ENCODE results near the gene SPACA4.

SPACA4 gene

DNA sequence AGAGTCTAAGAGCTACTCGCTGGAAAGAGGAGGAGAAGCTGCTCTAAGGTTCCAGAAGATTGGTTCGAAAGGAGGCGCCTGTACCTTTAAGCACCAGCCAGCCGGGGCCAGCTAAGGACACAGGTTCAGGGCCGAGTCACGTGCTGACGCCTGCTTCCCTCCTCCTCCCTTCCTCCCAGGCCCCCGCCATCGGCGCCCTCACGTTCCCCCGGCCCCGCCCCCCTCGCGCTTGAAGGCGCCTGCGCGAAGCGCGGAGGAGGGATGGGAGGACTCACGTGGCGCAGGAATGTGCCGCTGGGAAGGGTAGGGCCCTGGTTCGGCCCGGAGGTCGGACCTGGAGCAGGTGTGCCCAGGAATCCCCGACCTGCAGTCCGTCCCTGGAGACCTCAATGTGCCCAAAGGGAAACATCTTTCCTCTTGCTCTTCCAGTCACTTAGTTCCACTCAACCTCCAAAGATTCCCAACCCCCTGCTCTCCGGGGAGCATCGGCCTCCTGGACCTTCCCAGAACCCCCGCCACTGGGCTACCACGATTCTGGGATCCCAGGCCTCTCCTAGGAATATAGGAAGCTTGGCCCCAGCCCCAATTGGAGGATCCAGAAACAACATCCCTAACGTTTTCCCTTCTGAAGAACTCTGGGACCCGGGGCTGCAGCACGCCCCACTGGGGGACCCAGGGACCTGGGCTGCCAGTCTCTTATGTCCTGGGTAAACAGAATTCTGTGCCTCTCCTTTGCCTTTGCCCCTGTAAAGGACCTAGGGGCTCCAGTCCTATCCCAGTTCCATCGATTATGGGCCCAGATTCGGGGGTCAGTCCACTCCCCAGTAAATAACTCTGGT, 28.1 kb downstream of the SPACA4 start:
- peak; percentile 91 to 97 (median 94) for DNase-seq

DNA sequence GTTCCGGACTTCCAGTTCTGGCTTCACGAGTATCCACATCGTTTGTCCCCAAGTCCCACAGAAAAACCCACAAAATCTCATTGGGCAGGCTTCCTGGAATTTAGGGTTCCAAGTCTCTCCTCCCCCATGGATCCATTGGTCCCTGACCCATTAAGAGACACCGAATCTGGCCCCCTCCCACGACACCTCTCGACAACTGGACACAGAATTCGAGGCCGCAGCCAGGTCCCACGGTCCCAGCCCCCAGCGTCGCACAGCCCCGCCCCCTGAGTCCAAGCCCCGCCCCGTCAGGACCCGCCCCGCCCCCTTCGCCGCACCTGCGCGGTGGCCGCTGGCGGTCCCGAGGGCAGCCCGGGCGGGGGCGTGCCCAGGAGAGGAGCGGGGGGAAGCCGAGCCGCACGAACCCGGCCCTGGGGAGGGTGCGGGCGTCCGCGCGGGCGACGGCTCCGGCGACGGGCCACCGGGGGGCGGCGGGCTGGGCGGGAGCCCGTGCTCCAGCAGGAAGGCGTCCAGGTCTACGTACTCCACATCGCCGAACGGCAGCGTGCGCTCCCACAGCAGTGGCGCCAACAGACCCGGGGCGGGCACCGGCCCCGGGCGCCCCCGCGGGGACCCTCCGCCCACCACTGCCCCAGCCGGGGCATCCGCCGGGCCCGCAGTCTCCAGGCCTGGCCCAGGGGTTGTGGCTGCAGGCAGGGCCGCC, 28.9 kb downstream of the SPACA4 start:
- peak; percentile 77 to 94 (median 86) for DNase-seq

DNA sequence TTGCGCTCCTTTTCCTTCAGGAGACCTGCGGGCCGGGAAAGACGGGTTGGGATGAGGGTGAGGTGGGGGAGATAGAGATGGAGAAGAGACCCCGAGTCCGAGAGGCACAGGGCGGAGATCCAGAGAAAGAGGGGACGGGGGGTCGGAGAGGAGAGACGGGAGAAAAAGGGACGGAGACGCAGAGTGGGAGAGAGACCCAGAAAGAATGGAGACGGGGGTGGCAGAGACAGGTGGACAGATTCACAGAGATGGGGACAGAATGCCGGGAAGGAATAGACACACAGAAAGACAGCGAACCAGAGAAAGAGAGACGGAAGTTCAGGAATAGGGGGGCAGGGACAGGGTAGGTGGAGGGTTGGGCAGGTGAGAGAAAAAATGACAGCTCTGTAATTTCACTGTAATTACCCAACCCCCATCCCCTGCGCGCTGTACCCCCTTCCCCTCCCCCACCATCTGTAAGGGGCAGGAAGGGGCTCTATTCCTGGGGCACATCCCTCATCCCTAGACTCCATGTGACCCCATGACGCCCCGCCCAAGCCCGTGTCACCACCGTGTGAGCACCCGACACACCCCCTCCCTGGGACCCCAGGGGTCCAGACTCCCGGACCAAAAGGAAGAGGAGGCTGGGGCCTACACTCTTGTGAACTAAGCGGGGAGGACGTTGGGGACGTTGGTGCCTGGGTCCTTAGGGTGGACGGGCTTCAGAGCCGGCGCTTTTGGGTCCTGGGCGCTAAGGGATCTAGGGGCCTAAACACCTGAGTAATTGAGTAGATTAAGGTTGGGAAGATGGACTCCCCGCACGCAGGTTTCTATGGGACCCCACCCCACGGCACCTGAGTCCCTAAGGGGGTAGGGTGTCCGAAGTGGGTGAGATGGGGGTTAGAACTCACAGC, 29.7 kb downstream of the SPACA4 start:
- DNase-seq = peak; percentile 32 to 76 (median 55)

DNA sequence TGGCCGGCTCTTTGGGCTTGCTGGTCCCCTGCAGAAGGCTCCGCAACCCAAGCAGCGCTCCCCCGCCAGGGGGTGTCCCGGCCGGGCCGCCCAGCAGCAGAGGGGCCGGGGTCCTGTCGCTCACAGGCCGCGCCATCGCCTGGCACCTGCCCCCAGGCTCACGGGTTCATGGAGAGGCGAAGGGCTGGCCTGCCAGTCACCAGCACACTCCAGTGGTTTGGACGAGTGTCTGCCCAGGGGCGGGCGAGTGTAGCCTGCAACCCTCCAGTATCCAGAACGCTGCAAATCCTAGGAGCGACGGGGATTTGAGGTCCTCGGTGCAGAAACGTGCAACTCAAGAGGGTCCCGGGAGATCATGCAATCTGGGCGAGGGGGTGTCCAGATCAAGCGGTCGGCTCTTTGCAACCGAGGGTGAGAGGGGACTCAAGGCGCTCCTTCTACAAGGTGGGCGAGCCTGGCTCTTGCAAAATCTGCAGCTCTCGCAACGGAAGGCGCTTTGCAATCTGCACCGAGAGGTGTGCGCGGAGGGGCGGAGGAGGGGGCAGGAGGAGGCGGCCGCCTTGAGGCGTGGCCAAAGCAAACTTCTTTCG, 30.4 kb downstream of the SPACA4 start, which contains the start of gene DBP:
DBP (minus strand) TSS at position 521 of the 590 bp plus-strand sequence; CDS start at position 136, 385 bp downstream.
- DNase-seq = peak; percentile 53 to 79 (median 64)

DNA sequence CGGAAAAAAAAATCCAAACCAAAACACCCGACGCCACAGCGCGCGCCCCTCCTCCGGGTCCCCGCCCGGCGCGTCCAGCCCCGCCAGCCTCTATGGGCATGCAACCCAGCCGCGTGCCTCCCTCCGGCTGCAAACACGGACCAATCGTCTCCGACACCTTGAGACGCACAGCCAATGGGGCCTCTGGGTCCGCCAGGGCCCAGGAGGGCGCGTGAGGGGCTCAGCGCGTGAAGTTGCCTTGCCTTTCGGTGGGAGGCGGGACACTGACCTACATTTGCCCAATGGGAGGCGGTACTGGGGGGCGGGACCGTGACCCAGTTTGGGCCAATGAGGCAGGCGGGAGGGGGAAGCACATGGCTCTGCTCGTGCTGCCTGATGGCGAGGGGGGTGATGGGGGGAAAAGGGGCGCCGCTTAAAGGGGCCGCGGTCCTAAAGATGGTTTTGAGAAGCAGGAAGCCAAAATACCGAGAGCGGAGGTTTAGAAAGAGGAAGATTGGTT, 31.0 kb downstream of the SPACA4 start:
- peak; percentile 99 to 100 (median 99) for DNase-seq

DNA sequence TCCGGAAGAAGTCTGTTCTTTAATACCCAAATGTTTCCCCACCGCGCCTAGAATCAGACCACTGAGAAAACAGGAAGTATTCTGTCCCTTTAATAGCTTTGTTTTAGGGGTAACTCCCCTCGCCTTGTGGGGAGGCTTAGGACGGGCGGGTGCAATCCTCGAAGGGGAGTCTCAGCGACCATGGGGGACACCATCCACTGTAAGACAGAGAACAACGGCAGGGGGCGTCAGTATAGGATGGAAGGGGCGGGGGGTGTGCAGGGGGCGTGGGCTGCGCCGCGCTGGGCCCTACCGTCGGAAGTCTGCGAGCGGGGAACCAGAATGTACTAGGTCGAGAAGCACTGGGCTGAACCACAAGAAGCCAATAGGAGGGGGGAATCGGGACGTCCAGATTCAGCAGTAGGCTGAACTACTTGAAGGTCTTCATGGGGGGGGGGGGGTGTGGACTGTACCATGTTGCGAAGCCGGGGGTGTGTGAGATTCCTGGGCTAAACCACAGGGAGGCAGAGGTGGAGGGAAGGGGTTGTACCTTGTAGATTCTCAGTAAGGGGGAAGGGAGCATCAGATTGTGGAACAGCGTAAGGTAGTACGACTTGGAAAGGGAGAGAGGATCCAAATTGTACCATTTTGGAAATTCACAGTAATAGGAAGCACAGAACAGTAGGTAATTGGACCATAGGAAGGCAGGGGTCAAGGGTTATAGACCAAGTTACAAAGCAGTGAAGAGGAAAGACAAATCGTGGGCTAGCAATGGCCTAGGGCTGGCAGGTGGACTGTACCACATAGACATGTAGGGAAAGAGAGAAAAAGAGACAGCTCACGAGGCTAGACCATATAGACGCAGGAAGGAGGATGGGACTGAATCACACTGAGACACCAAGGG, 31.6 kb downstream of the SPACA4 start:
- DNase-seq = peak; percentile 86 to 93 (median 92)

DNA sequence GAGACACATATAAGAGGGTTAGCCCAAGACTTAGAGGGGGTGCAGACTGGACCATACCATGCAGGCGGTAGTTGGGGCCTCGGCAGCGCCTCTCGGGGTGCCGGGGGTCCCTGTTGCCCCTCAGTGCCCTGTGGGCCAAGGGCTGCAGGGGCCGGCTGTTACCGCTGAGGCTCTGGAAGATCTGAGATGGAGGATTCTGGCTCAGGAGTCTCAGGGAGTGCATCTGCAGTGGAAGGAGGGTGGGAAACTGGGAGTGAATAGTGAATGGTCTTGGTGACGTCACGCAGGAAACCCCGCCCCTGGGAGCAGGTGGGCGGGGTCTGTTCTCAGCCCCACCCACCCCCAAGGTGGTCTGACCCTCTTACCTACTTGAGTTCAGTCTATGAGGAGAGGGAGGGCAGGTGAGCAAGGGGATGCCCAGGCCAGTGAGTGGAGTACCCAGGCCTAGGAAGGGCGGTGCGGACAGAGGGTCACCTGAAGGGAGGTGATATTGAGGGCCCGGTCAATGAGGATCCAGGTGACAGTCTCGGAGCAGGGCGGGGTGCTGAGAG, 32.4 kb downstream of the SPACA4 start:
- DNase-seq = no peak

DNA sequence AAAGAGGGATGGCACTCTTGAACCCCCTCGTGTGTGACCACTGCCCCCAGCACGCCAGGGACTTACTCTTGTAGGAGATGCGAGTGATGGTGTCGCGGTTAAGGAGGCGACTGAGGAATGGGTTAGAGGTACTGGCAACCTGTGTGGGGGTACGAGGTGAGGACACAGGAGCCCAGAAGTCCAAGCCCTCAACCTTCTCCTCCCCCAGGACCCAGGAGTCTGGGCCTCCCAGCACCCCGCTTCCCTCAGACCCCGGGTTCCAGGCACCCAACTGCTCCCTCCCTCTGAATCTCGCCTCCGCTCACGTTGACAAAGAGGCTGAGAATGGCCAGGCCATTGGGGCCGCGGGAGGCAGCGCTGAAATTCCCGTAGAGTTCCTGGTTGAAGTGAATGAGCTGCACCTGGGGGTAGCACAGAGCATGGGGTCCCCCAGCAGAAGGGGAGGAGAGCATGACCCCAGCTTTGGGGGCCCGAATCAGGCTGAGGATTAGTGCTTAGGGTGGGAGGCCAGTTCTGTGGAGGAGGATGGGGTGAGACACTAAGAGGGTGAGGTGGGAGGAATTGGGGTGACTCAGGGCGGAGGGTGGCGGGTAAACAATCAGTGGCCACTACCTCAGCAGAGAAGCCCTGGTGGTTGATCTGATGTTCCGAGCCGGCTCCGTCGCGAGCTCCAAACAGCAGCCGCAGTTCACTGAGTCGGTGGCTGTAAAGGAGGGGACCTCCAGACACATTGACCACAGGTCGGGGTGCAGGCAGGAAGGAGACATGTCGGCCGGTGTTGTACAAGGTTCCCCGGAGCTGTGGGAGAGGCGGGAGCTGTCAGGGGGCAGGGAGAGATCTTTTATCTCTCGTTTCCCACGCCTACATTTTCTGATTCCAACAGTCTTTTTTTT, 33.2 kb downstream of the SPACA4 start:
- DNase-seq = no peak

DNA sequence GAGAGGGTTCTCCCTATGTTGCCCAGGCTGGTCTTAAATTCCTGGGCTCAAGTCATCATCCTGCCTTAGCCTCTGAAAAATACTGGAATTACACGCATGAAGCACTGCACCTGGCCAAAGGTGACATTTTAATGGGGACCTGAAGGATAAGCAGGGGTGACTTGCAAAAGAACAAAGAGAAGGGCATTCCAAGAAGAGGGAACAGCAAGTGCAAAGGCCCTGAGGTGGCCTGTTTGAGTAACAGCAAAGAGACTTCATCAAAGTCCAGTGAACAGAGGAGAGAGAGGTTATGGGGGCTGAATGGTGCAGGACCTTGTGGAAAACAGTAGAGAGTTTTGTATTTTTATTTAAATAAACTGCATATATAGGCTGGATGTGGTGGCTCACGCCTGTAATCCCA, 35.3 kb downstream of the SPACA4 start:
- no peak for DNase-seq

DNA sequence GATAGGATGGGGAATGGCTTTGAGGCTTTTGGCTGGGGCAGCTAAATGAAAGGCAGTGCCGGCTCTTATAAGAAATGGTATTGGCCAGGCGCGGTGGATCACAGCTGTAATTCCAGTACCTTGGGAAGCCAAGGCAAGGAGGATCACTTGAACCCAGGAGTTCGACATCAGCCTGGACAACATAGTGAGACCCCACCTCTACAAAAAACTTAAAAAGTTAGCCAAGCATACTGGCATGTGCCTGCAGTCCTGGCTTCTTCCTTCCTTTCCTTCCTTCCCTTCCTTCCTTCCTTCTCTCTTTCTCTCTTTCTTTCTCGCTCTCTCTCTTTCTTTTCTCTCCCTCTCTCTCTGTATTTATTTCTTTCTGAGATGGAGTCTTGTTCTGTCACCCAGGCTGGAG, 36.3 kb downstream of the SPACA4 start:
- DNase-seq = no peak

DNA sequence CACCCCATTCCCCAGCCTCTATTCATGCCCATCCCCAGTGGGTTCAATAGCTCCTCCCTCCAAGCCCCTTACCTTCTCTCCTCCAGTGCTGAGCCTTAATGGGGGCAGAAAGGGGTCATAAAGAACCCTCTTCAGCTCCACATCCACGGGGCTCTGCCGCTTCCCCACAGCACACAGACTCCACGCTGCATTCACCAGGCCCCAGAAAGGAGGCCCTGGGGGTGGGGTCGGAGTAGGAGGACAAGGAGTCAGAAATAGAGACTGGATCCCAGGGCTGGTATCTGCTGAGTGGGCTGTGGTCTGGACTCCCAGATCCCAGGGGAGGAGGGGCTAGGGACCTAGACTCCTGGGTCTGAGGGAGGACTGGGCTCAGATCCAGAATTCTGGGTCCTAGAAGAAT, 37.8 kb downstream of the SPACA4 start:
- DNase-seq = no peak

DNA sequence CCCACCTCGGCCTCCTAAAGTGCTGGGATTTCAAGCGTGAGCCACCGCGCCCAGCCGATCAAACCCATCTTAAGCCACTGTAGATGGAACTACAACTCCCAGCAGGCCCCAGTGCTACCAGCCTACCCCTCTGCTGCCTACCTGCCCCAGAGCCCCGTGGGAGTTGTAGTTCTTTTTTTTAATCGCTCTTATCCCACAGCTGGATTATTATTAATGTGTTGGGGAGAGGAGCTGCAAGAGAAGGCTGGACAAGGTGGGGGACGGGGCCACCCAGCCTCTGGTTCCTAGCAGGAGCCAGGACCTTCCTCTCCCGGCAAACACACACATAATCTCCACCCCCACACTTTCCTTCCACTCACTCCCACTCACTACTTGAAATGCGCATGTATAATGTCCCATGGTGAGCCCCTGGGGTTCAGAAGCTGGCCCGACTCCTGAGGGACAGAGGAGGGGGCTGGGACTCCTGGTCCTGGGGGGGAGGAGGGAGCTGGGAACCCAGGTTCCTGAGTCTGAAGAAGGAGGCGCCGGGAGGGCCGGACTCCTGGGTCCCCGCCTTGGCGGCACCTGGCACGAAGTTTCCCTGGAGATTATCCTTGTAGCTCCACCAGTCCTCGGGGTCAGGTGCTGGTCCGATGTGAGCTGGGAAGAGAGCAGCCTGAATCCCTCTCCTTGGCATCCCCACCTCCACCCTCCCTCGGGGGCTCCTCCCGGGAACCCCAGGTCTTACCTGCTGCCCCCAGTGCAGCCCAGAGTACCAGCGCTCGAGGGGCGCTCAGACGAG, 38.5 kb downstream of the SPACA4 start:
- DNase-seq = peak; percentile 73 to 86 (median 80)

DNA sequence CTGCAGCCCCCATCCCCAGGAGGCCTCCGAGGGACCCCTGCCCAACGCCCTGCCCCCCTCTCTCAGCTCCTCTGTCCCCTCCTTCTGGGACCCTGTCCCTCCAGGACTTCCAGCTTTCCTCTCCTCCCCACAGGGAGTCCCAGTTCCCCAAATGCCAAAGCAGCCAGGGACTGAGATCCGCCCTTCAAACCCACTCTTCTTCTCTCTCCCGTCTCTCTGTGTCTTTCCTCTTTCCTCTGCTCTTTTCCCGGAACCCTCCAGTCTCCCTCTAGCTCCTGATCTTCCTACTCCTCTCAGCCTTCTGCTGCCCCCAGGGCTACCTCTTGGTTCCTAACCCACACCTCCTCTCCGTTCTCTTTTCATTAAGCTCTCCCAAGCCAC, 39.1 kb downstream of the SPACA4 start:
- DNase-seq = peak in 3 of 4 experiments; percentile 41 to 56 (median 41)

DNA sequence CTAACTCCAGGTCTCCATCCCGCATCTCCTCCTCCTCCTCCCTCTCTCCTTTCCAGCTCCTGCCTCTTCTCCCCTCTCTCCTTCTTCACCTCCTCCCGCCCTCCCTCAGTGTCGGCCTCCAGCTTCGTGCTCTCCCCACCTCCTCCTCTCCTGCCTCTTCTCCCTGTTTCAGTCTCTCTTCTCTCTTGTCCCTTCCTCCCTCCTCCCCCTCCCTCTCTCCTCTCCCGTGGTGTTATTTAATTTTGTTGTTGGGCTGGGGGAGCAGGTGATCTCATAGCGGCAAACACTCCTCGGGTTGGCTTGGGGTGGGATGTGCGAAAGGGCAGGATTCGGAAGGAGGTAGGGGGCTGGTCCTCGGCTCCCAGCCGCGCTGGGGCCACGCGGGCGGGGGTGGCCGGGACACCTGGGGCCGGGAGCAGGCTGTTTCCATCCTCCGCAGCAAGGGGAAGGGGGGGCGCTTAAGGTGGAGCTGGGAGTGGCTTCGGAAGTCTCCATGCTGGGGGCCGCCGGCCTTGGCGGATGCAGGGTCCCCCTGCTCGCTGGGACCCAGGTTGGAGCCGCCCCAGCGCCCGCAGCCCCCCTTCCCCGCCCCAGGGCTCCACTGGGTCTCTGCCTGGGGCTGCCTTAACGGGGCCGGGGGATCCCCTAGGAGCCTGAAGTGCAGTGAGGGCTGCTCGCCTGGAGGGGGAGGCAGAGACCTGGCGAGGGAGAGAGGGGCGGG, 39.6 kb downstream of the SPACA4 start, which contains the start of gene CA11:
CA11 (minus strand) TSS at position 187 of the 721 bp plus-strand sequence. CDS start 555 bp downstream, outside the sequence.
- peak; percentile 80 to 93 (median 88) for DNase-seq

DNA sequence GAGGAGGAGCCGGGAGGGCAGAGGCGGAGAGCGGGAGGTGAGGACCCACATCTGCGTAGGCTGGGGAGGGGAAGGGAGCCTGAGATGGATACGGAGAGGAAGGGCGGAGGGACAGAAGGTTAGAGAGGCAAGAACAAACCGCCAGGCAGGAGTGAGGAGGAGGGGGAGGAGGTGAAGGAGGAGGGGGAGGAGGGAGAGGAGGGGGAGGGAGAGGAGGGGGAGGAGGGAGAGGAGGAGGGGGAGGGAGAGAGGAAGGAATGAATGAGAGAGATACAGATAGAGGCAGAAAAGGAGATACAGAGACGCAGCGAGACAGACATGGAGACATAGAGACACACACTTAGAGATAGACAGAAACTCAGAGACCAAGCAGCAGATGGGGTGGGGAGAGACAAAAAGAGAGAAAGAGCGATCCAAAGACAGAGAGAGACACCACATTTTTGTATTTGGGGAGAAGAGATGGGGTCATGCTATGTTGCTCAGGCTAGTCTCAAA, 40.2 kb downstream of the SPACA4 start:
- no peak for DNase-seq

DNA sequence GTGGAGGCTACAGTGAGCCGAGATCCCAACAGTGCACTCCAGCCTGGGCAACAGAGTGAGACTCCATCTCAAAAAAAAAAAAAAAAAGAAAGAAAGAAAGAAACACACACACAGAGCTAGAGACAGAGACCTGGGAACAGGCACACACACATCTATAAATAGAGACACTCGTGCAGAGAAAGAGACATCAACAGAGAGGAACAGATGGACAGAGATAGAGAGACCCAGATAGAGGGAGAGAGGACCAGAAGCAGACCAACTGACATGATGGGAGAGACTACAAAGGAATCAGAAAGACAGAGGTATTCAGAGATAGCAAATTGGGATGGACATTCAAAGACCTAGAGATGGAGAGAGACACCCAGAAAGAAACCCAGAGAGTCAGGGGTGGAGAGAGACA, 41.6 kb downstream of the SPACA4 start:
- no peak for DNase-seq

DNA sequence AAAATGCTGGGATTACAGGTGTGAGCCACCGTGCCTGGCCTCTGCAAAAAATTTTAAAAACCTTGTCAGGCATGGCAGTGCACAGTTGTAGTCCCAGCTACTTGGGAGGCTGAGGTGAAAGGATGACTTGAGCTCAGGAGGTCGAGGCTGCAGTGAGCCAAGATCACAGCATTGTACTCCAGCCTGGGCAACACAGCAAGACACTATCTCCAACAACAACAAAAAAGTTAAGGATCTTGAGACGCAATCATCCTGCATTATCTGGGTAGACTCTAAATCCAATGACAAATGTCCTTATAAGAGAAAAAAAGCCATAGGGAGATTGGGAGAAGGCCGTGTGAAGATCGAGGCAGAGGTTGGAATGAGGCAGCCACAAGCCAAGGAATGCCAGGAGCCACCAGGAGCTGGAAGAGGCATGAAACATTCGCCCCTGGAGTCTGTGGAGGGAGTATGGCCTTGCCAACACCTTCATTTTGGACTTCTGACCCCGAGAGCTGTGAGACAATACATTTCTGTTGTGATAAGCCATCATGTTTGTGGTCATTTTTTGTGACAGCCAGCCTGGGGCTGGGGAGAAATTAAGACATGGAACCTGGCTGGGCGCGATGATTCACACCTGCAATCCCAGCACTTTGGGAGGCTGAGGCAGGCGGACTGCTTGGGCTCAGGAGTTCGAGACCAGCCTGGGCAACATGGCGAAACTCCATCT, 44.6 kb downstream of the SPACA4 start:
- no peak for DNase-seq

All from suppressor macrophage (primary cell).